Measurements from ENCODE around the gene NOS1. TPM values are rescaled to one million over a fixed set of nuclear protein-coding genes. Genes with fewer than 3 reads are reported as not detected.

Gene NOS1
- total RNA-seq, 1 donor from 2014 or later: 9.6 TPM

DNA sequence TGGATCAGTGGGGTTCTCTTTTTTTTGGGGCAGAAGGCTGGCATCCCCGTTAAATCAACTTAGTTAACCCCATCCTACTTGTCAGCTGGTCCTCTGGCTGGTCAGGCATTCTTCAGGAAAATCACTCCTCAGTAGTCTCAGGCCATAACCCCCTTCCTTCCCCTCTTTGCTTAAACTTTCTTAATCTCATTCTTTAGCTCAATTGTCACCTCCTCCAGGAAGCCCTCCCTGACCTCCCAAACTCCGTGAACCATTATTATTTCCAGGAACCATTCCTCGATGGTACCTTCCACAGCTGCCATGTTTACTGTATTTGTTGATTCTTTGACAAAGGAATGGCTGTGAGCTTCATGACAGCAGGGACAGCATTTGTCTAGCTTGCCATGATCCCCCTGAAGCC is 98.7 kb downstream of the NOS1 start:
- H3K27ac ChIP-seq: no peak overlapping the region
- TF ChIP-seq POLR2A (IDR thresholded peaks at IDR 0.05): no peak
- no peak for TF ChIP-seq POLR2AphosphoS5 (IDR thresholded peaks at IDR 0.05; ENCODE audit: insufficient read depth in 1 of 2, low read depth in 1 of 2)
- TF ChIP-seq, protein P1, sequence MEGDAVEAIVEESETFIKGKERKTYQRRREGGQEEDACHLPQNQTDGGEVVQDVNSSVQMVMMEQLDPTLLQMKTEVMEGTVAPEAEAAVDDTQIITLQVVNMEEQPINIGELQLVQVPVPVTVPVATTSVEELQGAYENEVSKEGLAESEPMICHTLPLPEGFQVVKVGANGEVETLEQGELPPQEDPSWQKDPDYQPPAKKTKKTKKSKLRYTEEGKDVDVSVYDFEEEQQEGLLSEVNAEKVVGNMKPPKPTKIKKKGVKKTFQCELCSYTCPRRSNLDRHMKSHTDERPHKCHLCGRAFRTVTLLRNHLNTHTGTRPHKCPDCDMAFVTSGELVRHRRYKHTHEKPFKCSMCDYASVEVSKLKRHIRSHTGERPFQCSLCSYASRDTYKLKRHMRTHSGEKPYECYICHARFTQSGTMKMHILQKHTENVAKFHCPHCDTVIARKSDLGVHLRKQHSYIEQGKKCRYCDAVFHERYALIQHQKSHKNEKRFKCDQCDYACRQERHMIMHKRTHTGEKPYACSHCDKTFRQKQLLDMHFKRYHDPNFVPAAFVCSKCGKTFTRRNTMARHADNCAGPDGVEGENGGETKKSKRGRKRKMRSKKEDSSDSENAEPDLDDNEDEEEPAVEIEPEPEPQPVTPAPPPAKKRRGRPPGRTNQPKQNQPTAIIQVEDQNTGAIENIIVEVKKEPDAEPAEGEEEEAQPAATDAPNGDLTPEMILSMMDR (IDR thresholded peaks at IDR 0.05): no peak
- no peak for DNase-seq (ENCODE audit: extremely low spot score in 2 of 2)
- H3K4me1 ChIP-seq: no peaks in the 10 kb centered on the region
- no peaks in the 10 kb centered on the region for H3K36me3 ChIP-seq
- H3K4me3 ChIP-seq: no peak overlapping the region
- H3K9me3 ChIP-seq: no peaks in the 10 kb centered on the region
- H3K27me3 ChIP-seq: no peaks in the 10 kb centered on the region
- intact Hi-C loops (cut with DNase I): no loop called here

- intact Hi-C loops (cut with DNase I): no loop called here
- no peak overlapping the region for H3K4me3 ChIP-seq
- no peaks in the 10 kb centered on the region for H3K9me3 ChIP-seq
- no peak for DNase-seq (ENCODE audit: extremely low spot score in 2 of 2)
- no peaks in the 10 kb centered on the region for H3K36me3 ChIP-seq
- no peaks in the 10 kb centered on the region for H3K27me3 ChIP-seq
- H3K4me1 ChIP-seq: no peaks in the 10 kb centered on the region
- TF ChIP-seq, protein P1 (IDR thresholded peaks at IDR 0.05): no peak
- no peak for TF ChIP-seq POLR2AphosphoS5 (IDR thresholded peaks at IDR 0.05; ENCODE audit: insufficient read depth in 1 of 2, low read depth in 1 of 2)
- no peak for TF ChIP-seq POLR2A (IDR thresholded peaks at IDR 0.05)
- H3K27ac ChIP-seq: no peak overlapping the region
Observed at GRCh38 chr12:117261247-117261646, 100.2 kb downstream of the NOS1 start.

- H3K27ac ChIP-seq: no peak overlapping the region
- no peaks in the 10 kb centered on the region for H3K27me3 ChIP-seq
- no peak for TF ChIP-seq POLR2AphosphoS5 (IDR thresholded peaks at IDR 0.05; ENCODE audit: insufficient read depth in 1 of 2, low read depth in 1 of 2)
- TF ChIP-seq, protein P1 (IDR thresholded peaks at IDR 0.05): no peak
- no peak for TF ChIP-seq POLR2A (IDR thresholded peaks at IDR 0.05)
- no peaks in the 10 kb centered on the region for H3K36me3 ChIP-seq
- intact Hi-C loops (cut with DNase I): no loop called here
- H3K4me1 ChIP-seq: no peaks in the 10 kb centered on the region
- DNase-seq (ENCODE audit: extremely low spot score in 2 of 2): no peak
- no peak overlapping the region for H3K4me3 ChIP-seq
- H3K9me3 ChIP-seq: no peaks in the 10 kb centered on the region
Observed at GRCh38 chr12:117255386-117255785, 106.0 kb downstream of the NOS1 start.

DNA sequence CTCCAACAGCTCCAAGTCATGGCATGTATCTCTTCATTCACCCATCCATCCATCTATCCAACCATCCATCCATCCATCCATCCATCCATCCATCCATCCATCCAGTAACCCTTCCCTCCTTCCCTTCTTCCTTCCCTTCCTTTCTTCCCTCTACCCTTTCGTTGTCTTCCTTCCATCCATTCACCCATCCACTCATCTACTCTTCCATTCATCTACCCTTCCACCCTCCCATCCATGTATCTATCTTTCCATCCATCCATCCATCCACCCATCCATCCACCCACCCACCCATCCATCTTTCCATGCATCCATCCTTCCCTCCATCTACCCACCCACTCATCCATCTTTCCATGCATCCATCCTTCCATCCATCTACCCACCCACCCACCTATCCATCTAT is 117.9 kb downstream of the NOS1 start:
- TF ChIP-seq POLR2A (IDR thresholded peaks at IDR 0.05): no peak
- TF ChIP-seq, protein P1 (IDR thresholded peaks at IDR 0.05): no peak
- TF ChIP-seq POLR2AphosphoS5 (IDR thresholded peaks at IDR 0.05; ENCODE audit: insufficient read depth in 1 of 2, low read depth in 1 of 2): no peak
- Histone ChIP-seq H3K36me3 (no peaks in the 10 kb centered on the region), H3K27ac (no peak overlapping the region), H3K4me1 (no peaks in the 10 kb centered on the region), H3K4me3 (no peak overlapping the region), H3K27me3 (no peaks in the 10 kb centered on the region), H3K9me3 (no peaks in the 10 kb centered on the region)
- no peak for DNase-seq (ENCODE audit: extremely low spot score in 2 of 2)
- intact Hi-C loops (cut with DNase I): no loop called here

- Histone ChIP-seq H3K36me3 (no peaks in the 10 kb centered on the region), H3K4me1 (no peaks in the 10 kb centered on the region), H3K27me3 (no peaks in the 10 kb centered on the region), H3K27ac (no peak overlapping the region), H3K4me3 (no peak overlapping the region), H3K9me3 (no peaks in the 10 kb centered on the region)
- TF ChIP-seq POLR2A (IDR thresholded peaks at IDR 0.05) (no peak), POLR2AphosphoS5 (IDR thresholded peaks at IDR 0.05; ENCODE audit: insufficient read depth in 1 of 2, low read depth in 1 of 2) (no peak)
- TF ChIP-seq, protein P1 (IDR thresholded peaks at IDR 0.05): no peak
- intact Hi-C loops (cut with DNase I): no loop called here
- DNase-seq (ENCODE audit: extremely low spot score in 2 of 2): no peak
Observed at GRCh38 chr12:117241697-117242096, 119.7 kb downstream of the NOS1 start.
